ENCODE data around the gene CTBP2.
"Not testable (repeated sequence)": the region's sequence is repeated elsewhere in the genome, so short reads cannot be mapped to it uniquely, and the experiment has no call there.

CTBP2 gene

DNA sequence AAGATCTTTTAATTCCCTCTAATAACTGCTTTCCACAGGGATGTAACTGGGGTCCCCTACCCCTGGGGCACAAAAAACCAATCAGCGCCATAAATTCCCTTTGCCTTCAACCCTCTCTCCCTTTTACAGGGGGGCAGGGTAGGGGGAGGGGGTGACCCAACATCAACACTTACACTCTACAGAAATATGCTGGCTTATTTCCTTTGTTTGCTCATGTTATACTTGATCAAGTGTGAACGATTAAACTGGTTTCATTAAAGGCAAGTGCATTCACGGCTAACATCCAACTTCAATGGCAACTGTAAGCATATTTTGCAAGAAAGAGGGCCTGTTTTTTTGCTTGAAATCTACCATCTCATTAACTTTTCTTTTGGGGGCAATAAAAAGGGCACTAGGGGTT lies 2.9 kb downstream of the CTBP2 start:
- DNase-seq = no peak

DNA sequence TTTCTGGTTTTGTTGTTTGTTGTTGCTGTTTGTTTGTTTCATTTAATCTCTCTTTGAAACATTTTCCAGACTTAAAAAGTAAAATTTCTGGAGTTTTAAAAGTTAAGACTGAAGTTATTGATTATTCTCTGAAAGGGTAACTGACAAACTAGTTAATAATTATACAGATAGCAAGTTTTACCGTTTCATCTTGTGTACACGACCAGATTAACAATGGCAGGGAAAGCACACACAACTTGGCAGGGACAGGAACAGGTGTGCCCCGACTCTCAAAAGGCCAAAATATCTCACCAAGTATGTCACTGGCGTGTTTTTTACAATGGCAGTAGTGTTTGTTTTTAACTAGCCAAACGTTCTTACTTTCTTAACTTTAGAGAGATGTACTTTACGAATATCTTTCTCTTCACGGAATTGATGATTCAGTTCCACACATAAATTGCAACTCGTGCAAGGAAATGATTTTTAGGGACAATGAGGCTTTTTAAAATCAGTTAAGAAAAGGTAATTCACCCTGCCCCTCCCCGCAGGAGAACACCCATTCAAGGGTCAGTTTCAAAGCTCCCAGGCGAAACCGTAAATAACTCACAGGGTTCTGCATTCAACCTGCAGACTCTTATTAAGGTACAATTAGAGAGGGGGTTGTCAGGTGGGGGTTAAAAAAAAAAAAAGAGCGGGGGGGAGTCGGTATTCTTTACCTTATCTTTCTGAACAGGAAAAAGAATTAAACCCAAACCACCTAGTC lies 3.5 kb downstream of the CTBP2 start:
- no peak for DNase-seq

DNA sequence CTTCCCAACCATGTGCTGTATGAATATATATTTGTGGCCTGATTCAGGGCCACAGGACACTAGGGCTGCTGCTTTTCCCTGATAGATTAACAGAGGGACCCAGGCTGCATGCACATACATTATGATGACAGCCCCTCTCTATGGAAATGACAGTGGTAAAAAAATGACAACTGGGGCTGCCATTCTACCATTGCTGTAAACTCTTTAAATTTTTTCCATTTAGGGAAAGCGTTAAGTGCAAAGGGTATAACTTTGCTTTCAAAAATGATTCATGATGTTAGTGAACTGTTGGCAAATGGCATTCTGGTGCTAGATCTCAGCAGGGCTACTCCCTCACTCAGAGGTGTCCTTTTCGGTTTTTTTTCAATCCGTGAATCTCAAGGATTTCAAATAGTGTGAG lies 4.2 kb downstream of the CTBP2 start:
- DNase-seq = no peak

DNA sequence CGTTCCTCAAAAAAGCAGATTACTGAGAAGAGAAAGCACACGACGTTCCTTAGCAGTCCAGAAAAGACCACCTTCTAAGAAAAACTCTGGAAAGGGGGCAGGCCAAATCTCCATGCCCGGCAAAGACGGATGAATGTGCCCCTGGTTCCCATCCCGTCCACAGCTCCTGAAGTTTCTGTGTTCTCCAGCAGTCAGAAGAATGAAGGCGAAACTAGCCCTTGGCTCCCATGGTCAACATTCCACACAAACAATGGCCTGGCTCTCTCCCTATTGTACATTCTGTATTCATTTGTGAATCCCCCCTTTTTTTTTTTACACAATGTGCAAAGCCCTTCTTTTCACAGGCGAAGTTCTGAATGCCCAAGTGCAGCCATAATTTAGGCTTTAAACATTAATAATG lies 5.3 kb downstream of the CTBP2 start:
- no peak for DNase-seq

DNA sequence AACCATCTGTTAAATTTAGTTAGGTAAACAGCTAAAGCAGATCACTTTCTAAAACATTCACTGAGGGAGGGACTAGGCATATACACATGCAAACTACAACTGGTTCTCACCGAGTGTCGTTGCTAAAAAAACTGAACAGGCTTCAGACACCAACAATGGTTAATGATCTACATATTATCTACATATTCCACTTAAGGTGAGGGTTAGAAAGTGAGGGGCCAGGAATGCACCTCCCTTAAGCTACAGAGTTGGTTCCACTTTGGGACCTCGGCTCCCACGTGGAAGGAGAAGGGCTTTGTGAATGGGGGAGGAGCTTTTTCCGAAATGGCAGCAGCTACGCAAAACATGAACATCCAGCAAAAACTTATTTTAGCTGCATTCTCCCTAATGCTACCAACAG lies 5.8 kb downstream of the CTBP2 start:
- no peak for DNase-seq

DNA sequence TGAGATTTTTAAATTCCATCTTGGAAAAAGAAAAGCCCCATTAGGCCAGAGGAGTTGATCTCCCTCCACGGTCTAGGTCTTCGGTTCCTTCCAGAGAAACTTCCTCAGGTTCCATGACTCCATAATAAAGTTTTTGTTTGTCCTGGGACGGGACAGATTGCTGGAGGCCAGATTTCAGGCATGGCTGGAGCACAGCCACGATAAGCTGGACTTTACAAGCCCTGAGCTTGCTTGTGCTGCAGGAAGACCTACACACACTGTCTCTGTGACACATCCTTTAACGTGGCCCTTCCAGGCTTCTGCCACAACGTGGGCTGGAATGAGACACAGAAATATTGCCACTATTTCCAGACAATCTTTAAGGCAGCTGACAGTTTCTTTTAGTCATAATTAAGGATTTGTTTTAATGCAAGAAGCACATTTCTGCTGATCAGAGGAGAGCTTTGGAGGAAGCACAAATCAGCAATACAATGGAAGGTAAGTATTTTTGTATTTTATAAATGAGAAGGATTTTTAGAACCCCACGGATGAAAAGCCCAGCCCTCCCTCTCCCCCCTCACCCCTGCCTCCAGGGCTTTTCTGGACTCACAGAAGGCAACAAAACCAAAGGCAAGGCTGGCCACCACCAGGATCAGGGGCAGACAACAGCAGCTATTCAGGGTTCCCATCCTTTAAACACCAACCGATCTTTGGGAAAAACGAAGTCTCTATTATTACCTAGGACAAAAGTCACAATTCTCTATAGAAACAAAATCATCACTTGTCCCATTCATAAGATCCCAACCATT lies 6.5 kb downstream of the CTBP2 start:
- DNase-seq = no peak

DNA sequence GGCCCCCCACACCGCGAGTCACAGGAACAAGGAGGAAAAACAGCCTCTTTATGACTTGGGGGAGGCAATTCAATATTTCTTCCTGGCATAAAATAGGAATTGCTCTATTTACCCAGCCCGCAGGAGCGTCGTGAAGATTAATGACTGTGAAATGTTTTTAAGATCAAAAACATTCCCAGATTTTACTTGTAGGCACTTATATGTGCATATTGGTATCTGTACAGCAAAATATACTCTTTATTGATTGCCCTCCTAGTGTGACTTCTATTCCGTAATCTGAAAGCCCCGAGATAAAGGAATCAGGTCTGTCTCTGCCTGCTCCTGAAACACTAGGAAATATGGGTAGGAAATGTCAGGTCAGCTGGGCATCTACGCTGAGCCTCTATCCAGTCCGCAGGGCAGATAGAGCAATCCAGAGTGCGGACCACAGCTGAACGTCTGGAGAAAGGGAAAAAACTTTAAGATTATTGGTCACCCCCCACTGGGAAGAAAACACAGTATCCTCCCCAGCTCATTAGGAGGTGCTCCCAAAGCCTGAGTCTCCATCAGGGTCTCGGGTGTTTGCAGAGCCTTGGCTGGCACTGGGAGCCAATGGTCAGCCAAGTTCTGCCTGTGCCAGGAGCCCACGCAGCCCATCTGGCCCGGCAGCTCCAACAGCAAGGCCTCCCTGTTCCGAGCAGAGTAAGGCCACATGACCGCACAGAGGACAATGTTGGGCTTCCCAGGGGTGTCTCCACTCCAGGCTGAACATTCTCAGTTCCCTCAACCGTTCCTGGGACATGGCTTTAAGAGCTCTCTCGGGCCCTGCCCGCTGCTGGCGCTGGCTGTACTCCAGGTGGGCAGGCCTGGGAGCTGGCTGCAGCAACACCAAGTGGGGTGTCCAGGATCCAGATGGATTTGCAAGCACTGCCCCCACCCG lies 7.7 kb downstream of the CTBP2 start:
- no peak for DNase-seq

DNA sequence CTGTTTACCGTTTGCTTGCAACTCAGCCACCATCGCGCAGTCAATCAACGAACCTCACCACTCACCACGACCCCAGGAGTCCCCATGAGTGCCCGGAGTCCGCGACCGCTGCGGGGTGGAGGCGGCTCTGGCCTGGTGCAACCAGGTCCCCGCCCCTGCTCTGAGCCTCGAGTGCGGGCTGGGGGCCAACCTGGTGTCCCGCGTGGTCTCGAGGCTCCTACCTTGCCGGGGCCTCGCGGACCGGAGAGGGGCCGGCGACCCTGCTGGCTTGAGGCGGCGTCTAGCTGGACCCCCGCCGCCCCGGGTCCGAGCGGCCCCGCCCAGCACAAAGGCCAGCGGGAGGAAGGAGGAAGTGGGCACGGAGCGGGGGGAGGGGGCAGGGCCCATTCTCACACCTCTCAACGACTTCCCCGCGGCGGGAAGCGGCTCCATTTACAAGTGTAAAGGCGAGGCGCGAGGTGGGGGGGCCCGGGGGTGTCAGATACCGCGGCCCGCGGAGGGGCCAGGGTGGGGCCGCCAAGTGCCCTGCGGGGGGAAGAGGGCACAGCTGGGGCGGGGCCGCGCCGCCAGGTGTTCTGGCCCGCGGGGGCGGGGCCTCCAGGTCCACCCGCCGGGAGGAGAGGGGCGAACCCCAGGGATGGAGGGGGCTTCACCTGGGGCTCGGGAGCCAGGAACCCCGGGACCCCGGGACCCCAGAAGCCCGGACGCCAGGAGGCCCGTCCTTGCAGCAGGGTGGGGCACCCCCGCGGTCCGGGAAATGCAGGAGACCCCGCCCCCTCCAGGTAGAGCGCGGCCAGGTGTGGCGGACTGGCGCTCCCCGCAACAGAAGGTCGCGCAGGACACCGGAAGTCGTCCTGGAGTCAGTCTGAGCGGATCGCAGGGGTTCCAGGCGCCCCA lies 8.6 kb downstream of the CTBP2 start:
- DNase-seq = no peak

DNA sequence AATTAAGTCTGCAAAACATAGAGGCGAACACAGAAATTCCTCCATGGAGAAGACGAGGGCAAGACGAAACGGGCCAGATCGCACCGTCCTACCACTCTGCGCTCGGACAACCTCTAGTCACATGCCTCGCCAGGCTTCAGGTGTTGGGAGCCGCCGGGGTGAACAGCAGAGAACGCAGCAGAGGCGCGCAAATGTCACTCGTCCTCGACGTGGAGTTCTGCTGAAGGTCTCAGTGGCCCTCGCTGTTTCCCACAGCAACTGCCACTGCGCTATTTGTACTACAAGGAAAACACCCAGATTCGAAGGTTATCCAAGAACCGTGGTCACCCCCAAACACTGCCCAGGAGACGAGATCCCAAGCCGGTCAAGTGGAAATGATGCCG lies 9.2 kb downstream of the CTBP2 start:
- DNase-seq = no peak

DNA sequence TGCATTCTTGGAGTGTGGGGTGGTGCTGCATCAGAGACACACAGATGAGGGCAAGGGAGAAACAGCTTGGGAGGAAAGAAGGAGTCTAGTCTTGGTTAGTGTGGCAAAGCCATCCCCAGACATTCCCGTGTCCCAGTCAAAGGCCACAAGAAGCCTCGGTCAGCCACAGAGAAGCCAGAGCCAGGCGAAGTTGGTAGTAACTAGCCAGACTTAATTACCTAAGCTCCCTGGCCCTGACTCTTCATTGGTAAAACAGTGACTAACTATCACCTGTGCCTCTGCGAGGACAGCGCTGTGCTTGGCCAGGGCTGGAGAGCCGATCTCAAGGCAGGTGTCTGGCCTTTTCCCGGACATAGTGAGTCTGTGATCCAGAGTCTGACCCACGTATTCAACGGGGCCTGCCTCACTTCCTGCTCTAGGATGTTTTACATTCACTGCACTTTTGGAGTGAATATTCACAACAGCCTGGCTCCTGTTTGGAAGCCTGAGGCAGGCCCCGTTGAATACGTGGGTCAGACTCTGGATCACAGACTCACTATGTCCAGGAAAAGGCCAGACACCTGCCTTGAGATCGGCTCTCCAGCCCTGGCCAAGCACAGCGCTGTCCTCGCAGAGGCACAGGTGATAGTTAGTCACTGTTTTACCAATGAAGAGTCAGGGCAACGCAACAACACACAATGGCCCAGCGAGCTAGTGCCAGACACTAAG lies 9.8 kb downstream of the CTBP2 start:
- DNase-seq = not testable (repeated sequence)

DNA sequence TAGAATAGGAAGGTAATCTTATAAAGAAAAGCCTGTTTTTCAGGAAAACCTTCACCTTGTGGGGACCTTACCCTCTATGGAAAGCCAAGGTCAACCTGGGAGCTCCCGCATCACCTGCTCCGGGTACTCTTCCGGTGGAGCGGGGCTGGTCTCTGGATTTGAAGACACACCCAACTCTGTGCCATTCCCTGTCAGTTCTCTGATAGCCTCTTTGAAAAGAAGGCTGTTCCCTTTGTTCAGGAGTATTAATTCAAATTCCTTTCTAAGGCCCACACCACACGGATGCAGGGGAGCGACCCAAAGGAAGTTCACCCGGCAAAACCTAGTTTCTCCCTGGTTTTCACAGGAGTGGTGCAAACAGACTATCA lies 10.7 kb downstream of the CTBP2 start:
- DNase-seq = no peak

DNA sequence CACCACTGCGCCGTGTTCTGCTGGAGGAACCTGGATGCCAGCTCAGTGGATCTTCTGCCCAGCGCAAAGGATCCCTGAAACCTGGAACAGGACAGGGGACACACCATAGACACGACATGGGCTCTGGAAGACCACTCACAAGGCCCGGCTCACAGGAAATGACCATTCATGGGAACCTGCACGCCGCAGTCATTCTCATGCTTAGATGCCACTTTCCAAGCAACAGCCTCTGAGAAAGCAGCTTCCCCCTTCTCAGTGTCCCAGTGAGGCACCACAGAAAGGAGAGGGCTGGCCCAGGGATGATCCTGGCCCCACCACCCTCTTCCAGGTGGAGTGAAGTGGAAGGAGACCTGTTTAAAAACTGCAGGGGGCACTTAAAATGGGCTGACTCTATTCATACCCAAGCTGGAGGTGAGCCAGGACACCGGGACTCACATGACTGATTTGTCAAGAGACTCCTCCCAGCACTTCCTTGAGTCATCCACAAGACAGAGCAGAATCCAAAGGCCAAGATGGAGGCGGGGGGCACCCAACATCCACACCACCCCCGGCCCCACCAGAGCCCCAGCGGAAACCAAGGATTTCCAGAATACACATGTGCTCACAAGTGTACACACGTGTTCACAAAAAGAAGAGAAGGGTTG lies 11.2 kb downstream of the CTBP2 start:
- no peak for DNase-seq

DNA sequence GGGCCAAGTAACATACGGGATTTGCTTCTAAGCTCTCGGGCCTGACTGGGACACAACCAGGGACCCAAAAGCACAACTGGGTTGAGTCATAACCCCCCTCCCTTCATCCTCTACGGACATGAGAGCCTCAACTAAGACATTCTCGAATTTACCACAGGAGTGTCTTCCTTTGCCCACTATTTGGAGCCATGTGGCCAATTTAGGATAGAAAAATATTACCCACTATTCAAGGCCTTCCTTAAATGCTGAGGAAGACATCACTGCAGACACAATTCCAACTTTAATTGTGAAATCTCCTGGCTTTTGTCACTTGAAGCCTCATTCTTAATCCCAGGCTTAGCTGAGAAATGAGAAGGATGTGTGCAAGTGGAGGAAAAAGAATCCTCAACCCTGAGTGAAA lies 11.8 kb downstream of the CTBP2 start:
- DNase-seq = no peak

DNA sequence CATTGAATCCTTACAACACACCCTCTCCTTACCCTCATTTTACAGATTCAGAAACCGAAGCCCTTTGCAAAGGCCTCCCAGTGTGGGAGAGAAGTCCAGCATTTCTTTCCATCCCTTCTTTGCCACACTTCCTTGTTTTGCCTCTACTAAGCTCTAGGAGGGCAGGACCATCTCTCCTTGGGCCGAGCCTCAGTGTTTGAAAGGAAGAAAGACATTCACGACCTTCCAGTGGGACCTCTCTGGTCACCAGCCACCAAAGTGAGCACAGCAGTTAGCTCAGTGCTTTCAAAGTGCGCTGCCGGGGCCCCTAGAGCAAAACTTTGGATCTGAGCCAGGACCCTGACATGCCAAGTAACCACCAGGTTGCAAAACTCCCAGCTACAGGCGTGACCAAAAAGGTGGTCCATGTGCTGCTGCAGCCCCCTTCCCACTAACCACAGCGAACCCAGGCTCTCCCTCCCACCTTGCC lies 12.4 kb downstream of the CTBP2 start:
- DNase-seq = no peak

DNA sequence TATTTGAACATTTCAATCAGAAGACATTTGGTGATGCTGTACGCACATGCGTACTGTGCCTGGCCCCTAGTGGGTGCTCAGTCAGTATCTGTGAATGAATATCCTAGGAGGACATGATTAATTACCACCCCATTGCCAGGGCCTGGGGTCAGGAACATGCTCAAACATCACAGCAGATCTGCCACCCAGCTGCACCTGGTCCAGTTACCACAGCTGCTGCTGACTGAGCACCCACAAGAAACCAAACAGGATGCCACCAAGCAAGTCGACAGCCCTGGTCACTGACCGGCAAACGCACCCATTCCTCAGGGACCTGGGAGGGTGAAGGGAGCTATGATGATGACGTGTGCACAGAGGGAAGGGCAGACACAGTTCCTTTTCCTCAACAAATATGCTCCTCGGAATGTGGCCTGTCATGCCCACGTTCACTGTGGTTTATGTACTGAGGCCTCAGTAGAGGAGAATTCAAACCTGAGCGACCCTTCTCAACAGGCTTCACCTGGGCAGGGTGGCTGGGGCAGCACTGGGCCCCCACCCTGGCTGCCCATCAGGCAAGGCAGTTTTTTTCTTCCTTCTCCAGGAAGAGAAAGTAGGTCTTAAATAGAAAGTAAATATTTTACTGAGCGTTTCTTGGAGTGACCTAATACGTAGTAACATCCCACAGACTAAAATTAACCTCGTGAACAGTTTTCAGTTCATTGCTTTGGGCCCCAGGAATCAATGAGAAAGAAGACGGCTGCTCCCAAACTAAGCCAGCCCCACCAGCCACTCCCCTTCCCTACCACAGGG lies 13.4 kb downstream of the CTBP2 start:
- no peak for DNase-seq

DNA sequence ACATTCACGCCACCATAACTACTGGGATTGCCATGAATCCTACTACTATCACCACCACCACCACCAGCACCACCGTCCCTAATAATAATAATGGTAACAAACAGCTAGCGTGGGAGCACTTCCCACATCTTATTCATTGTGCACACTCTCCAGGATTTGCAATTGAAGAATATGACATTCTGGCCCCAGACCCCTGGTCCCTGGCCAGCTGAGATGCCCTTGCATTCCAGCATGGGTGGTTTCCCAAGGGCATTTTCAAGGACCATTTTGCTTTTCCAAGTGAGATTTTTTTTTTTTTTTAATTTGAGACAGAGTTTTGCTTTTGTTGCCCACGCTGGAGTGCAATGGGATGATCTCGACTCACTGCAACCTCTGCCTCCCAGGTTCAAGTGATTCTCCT lies 14.7 kb downstream of the CTBP2 start:
- DNase-seq = no peak

DNA sequence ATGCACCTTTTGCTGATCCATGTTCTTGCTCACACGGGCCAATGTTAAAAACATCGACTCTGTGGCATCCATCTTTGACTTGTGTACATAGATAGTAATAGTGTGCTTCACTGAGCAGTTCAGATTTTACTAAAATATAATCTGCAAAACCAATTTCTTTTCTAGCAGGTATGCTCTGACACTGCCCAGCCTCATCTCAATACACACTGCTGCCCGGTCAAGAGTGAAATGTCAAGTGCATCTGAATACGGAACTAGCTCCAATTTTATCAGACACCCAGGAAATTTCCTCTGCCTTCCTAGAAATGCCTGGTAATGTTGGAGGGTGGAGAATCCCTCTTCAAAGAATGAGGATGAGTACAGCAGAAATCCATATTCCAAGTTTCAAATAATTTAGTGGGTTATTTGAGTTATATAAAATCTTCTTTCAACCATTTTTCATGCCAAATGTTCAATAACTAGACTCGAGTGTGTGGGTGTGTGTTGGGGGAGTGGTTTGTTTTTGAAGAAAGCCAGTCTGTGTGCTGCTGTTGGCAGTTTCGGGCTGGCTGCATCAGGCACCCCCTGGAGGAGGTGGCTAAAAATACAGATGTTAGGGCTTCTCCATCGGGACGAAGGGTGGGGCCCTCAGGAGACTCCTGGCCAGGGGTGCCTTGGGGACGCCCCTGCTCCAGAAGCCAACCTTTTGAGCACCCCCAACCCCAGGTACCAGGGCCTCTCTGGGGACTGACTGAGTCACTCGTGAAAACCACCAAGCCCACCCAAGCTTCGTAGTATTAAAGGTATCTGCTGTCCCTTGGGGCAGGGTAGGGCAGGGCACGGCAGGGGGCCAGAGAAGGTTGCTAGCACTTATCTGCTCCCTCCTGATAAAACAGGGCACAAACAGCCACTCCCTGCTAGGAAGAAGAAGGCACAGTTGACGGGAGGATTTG lies 15.4 kb downstream of the CTBP2 start:
- no peak for DNase-seq

DNA sequence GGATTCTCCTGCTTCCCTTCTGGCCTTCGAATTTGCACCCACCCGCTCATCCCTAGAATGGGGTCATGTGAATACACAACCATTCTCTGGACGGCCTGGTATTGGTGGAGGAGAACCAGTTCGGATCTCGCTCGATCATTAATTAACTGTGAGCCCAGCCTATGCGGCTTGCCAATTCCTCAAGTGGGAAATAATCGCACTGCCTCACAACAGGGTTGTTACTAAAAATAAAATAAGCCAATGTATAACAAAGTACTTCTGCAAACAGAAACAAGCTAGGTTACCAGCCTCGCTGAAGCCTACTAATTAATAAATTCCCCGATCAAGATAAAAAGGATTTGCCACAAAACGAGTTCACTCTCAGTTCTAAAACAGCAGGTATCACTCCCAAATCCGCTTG lies 16.2 kb downstream of the CTBP2 start:
- DNase-seq = no peak

DNA sequence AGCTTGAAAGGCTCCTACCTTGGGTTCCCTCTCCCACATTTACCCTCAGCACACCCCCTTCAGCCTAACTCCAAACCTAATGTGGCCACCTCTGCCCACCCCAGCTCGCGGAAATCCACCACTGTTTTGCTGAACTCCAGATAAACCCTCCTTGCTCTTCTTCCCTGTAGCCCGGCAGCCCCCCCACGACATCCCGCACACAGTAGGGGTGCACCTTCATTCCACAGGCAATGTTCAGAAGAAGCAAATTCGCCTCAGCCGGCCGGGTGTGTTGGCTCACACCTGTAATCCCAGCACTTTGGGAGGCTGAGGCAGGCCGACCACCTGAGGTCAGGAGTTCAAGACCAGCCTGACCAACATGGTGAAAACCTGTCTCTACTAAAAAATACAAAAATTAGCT lies 17.4 kb downstream of the CTBP2 start:
- DNase-seq = no peak

Measured in T-helper 9 cell (primary cell).